SJCRH30 (cell line): ENCODE data around the gene ADRA2B. TPM values are rescaled to one million over a fixed set of nuclear protein-coding genes. Genes with fewer than 3 reads are reported as not detected.

Experiments used
- DNase-seq, 2 experiments: peaks; one replicate each; pipeline ENCODE4 v3.0.0-alpha.2; 2015 to 2020
- H3K27ac ChIP-seq: fragments of 250-450 bp; sonication (Bioruptor Pico); 2 replicates; pipeline ENCODE4 v1.5.1; 2020; ENCODE audit warnings: mild to moderate bottlenecking, moderate library complexity
- H3K27me3 ChIP-seq: fragments of 250-450 bp; sonication (Bioruptor Pico); 2 replicates; pipeline ENCODE4 v1.5.1; 2020; ENCODE audit warnings: mild to moderate bottlenecking, moderate library complexity
- H3K36me3 ChIP-seq: fragments of 250-450 bp; sonication (Bioruptor Pico); 2 replicates; pipeline ENCODE4 v1.5.1; 2020; ENCODE audit warnings: mild to moderate bottlenecking, moderate library complexity
- H3K4me1 ChIP-seq: fragments of 250-450 bp; sonication (Bioruptor Pico); 2 replicates; pipeline ENCODE4 v1.5.1; 2020; ENCODE audit warnings: mild to moderate bottlenecking, moderate library complexity
- H3K4me3 ChIP-seq: fragments of 250-450 bp; sonication (Bioruptor Pico); 2 replicates; pipeline ENCODE4 v1.5.1; 2020; ENCODE audit warnings: mild to moderate bottlenecking, moderate library complexity
- H3K9me3 ChIP-seq: fragments of 250-450 bp; sonication (Bioruptor Pico); replicated peaks from 2 replicates; pipeline ENCODE4 v1.5.1; 2020; ENCODE audit warnings: mild to moderate bottlenecking, moderate library complexity
- total RNA-seq: library from RNA; depleted of rRNA; stranded (reverse); fragments of >200 nt; shearing (Covaris generic); gene quantifications from 2 replicates; pipeline ENCODE4 v1.2.3, GENCODE V29; 2014

The ADRA2B gene
- total RNA-seq, 1 experiment from 2014 or later = not detected

DNA sequence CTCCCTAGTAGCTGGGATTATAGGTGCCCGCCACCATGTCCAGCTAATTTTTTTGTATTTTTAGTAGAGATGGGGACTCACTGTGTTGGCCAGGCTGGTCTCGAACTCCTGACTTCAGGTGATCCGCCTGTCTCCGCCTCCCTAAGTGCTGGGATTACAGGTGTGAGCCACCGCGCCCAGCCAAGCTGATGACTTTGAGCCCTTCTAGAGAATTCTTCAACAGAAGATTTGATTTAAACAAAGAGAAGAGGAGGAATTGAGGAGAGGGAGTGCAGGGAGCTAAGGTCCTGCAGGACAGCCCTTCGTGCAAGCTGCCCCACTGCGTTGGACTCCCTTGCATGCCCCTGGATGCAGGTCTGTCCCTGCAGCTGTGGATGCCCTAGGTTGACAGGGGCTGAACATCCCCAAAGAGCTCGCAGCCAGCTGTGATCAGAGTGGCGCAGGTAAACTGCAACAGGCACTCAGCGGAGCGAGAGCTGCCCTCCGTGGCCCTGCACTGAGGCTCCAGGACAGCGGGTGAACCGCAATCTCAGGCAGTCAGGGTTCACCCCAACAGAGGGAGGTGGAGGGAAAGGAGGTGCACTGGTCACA is 13.7 kb downstream of the ADRA2B start:
- H3K27me3 ChIP-seq = no peaks in the 10 kb centered on the region
- no peak overlapping the region for H3K4me3 ChIP-seq
- H3K36me3 ChIP-seq = no peaks in the 10 kb centered on the region
- no peak for DNase-seq
- H3K27ac ChIP-seq = no peak overlapping the region
- H3K9me3 ChIP-seq = no peaks in the 10 kb centered on the region
- peaks cover 6% of the 10 kb centered on the region for H3K4me1 ChIP-seq

DNA sequence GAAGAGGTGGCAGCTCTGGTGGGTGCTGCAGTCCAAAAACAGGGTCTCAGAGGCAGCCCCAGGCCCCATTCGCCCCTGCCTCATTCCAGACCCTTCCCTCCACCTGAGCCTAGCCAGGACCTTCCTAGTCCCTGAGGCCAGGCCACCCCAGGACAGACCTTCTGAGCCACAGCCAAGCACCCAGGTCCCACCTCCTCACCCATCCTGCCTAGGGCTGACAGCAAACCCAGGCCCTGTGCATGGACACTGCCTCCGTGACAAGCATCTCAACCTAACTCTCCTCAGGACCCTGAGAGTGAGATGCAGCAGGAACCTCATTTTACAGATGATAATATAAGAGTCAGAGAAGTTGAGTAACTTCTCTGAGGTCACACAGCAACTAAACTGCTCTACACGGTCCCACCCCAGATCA is 15.5 kb downstream of the ADRA2B start:
- Histone ChIP-seq H3K4me3 (no peak overlapping the region), H3K4me1 (peaks cover 5% of the 10 kb centered on the region; the same call in 1 of the 2 replicates), H3K27me3 (no peaks in the 10 kb centered on the region), H3K27ac (no peak overlapping the region), H3K9me3 (no peaks in the 10 kb centered on the region), H3K36me3 (no peaks in the 10 kb centered on the region)
- no peak for DNase-seq

DNA sequence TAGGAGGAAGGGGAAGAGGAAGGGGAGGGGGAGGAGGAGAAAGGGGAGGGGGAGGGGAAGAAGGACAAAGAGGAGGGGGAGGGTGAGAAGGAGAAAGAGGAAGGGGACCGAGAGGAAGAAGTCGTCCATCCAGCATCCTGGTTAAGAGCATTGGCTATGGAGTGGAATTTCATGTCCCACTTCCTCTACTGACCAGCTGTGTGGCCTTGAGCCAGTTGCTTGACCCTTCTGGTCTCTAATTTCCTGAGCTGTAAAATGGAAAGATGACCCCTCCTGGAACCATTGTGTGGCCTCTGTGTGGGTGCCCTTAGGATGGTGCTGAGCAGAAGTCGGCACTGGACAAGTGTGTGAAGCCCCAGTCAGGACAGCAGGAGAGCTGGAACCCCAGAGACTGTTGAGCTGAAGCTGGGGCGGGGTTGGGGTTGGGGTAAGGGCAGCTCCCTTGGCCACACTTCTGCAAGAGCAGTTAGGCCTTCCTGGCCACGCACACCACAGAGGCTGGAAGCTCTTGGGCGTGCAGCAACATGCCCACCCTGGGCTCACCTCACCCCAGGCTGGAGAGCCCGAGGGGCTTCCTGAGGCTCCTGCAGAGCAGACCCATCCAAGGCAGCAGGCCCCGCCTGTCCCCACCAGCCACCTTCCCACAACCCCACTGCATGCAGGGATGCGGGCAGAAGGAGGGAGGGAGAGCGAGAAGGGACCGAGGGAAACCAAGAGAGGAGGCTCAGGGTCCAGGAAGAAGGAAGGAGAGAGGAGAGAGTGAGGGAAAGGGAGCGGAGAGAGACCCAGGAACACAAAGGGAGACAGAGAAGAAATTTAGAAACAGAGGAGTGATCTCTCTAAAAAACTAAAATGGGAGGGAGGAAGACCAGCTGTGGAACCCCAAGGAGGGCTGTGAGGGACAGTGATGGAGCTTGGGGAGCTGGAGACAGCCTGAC is 16.2 kb downstream of the ADRA2B start:
- peak; percentile 64 to 65 for DNase-seq
- H3K4me3 ChIP-seq = no peak overlapping the region
- H3K27ac ChIP-seq = no peak overlapping the region
- peaks cover 5% of the 10 kb centered on the region; the same call in 1 of the 2 replicates for H3K4me1 ChIP-seq
- H3K36me3 ChIP-seq = no peaks in the 10 kb centered on the region
- no peaks in the 10 kb centered on the region for H3K27me3 ChIP-seq
- no peaks in the 10 kb centered on the region for H3K9me3 ChIP-seq

DNA sequence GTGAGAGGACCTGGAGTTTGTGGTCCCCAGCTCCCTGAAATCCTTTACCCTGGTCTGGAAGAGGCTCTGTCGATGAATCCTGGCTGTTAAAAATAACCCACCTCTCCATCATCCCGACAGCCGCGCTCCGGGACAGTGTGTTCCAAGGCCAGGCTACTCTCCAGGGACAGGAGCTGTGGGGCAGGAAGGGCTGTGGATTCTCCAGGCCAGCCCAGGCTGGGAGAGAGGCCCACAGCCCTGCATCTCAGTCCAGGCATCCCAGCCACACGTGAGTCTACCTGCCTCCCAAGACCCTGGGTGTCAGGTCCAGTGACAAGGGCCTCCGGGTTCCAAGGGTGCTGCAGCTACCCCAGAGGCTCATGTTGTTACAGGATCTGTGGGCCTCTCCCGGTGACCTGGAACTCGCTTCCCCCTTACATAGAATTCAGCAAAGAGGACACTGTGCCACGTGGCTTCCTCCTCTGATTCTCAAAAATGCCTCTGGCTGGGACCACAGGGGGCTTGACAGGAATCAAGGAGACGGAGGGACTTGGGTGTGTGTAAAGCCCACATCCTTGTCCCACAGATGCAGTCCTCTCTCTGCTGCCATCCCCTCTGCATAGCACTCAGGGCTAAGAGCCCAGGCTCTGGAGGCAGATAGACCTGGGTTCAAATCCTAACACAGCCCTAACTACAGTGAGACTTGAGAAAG is 17.3 kb downstream of the ADRA2B start:
- peaks cover 5% of the 10 kb centered on the region; the same call in 1 of the 2 replicates for H3K4me1 ChIP-seq
- H3K4me3 ChIP-seq = no peak overlapping the region
- H3K27ac ChIP-seq = no peak overlapping the region
- H3K9me3 ChIP-seq = no peaks in the 10 kb centered on the region
- H3K36me3 ChIP-seq = no peaks in the 10 kb centered on the region
- peak in 1 of 2 experiments; percentile 2 for DNase-seq
- no peaks in the 10 kb centered on the region for H3K27me3 ChIP-seq

DNA sequence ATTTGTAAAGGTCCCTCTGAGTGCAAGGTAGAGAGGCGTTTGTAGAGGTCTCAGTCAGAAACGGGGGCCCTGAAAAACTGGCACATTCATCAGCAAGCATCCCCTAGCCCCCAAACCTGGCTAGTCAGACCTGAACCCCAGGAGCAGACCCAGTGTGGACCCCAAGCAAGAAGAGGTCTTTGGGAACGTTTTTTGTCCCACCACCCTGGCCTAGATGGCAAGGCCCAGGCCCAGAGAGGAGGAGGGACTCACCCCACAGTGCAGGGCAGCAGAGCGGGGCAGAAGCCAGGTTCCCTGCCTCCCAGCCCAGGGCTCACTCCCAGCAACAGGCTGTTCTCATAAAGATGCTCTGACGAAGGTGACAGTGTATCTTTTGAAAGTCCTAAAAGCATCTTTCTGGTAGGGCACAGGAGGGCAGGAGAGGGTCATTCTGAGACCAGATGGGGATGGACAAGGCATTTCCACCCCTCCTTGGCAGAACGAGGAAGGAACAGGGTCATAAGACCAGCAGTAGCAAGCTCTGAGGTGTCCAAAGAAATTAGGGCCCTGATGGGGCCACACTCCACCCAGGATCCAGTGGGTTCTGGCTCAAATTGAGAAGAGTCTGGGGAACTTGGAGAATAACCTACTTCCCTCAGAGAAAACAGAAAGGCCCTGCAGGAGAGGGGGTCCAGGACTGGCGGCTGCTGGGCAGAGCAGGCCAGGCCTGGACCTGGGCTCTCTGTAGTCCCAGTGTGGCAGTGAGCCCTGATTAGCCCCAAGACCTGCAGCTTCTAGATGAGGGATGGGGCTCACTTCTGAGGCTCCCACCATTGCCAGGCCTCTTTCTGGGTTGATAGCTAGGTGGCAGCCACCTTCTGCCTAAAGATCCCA is 18.2 kb downstream of the ADRA2B start:
- Histone ChIP-seq H3K27ac (no peak overlapping the region), H3K4me1 (peaks cover 5% of the 10 kb centered on the region; the same call in 1 of the 2 replicates), H3K9me3 (no peaks in the 10 kb centered on the region), H3K27me3 (no peaks in the 10 kb centered on the region), H3K4me3 (no peak overlapping the region), H3K36me3 (no peaks in the 10 kb centered on the region)
- peak in 1 of 2 experiments; percentile 1 for DNase-seq

DNA sequence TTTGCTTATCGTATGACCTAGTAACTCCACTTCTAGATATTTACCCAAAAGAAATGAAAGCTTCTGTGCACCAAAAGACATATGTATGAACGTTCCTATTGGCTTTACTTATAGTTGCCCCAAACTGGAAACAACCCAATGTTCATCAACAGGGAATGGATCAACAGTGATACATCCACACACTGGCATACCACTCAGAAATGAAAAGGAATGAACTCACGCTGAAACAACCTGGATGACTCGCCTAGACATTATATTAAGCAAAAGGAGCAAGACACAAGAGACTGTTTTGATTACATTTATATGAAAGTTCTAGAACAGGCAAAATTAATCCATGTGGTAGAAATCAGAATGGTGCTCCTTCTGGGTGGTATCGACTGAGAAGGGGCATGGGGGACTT is 18.9 kb downstream of the ADRA2B start:
- DNase-seq = no peak
- no peaks in the 10 kb centered on the region for H3K27me3 ChIP-seq
- no peaks in the 10 kb centered on the region for H3K36me3 ChIP-seq
- no peak overlapping the region for H3K4me3 ChIP-seq
- H3K9me3 ChIP-seq = no peaks in the 10 kb centered on the region
- no peak overlapping the region for H3K27ac ChIP-seq
- peaks cover 5% of the 10 kb centered on the region; the same call in 1 of the 2 replicates for H3K4me1 ChIP-seq

DNA sequence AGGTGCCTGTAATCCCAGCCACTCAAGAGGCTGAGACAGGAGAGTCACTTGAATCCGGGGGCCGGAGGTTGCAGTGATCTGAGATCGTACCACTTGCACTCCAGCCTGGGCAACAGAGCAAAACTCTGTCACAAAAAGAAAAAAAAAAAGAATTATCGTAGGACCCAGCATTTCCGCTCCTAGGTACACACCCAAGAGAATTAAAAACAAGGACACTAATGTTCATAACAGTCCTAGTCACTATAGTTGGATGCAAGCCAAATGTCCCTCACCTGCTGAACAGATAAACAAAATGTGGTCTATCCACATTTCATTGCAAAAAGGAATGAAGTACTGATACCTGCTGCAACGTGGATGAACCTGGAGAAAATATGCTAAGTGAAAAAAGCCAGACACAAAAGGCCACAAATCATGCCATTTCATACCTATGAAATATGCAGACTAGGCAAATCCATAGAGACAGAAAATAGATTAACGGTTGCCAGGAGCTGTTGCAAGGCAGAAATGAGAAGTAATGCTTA is 21.2 kb downstream of the ADRA2B start:
- no peak for DNase-seq
- H3K36me3 ChIP-seq = no peaks in the 10 kb centered on the region
- H3K27me3 ChIP-seq = no peaks in the 10 kb centered on the region
- no peak overlapping the region for H3K27ac ChIP-seq
- H3K4me1 ChIP-seq = no peaks in the 10 kb centered on the region
- H3K9me3 ChIP-seq = no peaks in the 10 kb centered on the region
- H3K4me3 ChIP-seq = no peak overlapping the region

DNA sequence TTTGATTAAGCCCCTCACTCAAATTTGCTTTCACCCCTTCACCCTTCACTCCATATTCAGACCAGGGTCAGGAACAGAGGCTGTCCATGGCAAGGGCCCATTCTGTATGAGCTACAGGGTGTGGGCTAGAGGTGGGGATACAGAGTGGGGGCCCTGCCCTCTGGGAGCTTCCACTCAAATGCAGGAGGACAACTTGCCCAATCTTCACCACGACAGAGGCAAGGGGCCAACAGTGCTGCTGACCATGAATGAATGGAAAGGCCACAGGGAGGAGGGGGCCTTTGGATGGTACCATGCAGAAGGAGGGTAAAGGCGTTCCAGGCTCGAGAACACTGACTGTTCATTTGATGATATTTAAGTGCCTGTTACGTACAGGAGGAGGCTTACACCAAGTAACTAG is 22.8 kb downstream of the ADRA2B start:
- no peak overlapping the region for H3K27ac ChIP-seq
- DNase-seq = no peak
- no peaks in the 10 kb centered on the region for H3K9me3 ChIP-seq
- no peaks in the 10 kb centered on the region for H3K36me3 ChIP-seq
- no peaks in the 10 kb centered on the region for H3K27me3 ChIP-seq
- no peaks in the 10 kb centered on the region for H3K4me1 ChIP-seq
- no peak overlapping the region for H3K4me3 ChIP-seq

DNA sequence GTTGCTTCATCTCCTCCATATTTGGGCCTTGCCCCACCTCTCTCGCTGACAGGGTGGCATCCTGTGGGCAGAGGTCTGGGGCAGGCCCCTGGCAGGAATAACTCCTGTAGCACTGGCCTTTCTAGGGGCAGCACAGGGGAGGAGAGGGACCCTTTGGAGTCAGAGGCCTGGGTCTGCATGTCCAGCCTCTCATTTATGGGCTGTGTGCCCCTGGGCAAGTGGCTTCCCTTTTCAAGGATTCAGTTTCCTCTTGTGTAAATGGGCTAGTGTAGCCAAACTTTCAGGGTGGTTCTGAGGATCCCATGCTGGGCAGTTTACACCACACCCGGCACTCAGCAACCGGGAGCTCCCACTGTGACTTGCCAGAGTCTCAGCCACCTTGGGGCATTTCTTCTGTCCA is 23.4 kb downstream of the ADRA2B start:
- no peaks in the 10 kb centered on the region for H3K4me1 ChIP-seq
- H3K27me3 ChIP-seq = no peaks in the 10 kb centered on the region
- peak in 1 of 2 experiments; percentile 1 for DNase-seq
- H3K4me3 ChIP-seq = no peak overlapping the region
- no peak overlapping the region for H3K27ac ChIP-seq
- H3K9me3 ChIP-seq = no peaks in the 10 kb centered on the region
- no peaks in the 10 kb centered on the region for H3K36me3 ChIP-seq

DNA sequence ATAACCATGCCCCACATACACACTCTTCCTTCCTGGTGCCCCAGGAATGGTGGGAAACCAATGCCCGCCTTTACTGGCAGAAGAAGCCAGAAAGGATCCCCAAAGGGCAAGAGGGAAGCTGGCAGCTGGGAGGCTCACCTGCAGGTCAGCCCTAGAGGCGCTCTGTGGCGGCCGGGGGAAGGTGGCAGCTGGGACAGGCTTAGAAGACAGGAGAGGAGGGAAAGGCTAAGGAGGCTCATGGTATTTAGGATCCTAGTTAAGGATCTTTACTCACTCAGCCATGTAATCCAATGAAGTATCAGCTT is 23.8 kb downstream of the ADRA2B start:
- Histone ChIP-seq H3K27ac (no peak overlapping the region), H3K27me3 (no peaks in the 10 kb centered on the region), H3K4me1 (no peaks in the 10 kb centered on the region), H3K9me3 (no peaks in the 10 kb centered on the region), H3K36me3 (no peaks in the 10 kb centered on the region), H3K4me3 (no peak overlapping the region)
- peak in 1 of 2 experiments; percentile 5 for DNase-seq

DNA sequence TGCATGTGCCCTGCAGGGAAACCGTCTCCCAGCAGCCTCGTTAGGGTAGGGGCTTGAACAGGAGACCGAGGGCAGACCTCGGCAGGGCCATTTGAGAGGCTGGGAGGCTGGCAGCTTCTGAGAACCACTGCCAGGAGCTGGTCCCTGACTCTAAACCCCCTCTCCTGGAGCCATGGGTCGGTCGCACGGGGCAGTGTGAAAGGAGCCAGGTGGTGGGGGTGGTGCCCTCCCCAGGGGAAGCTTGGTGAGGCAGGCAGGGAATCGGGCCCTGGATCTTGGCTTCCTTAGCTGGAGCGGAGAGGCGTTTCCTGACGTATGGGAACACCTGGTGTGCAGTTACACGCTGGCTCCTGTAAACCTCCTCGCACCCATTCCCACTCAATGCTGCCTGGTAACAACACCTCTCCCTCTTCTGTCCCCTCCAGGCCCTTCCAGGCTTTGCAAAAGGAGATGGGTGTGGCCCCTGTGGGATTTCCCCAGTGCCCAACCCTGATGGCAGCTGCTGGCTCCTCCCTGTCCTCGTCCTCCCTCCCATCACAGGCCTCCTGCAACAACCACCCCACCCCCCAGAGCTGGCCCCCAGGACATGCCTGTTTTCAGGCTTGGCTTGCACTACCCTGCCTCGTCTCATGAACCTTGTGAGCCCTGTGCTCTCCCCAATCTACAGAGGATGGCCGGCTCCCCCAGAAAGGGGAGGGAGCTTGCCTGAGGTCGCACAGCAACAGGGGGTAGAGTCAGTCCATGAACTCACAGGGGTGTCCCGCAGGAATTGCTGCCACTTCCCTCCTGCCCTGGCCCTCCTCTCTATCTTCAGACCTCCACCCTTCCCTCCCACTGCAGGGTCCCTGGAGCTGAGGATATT is 24.4 kb downstream of the ADRA2B start:
- peak; percentile 24 to 37 for DNase-seq
- Histone ChIP-seq H3K4me1 (no peaks in the 10 kb centered on the region), H3K27me3 (no peaks in the 10 kb centered on the region), H3K9me3 (no peaks in the 10 kb centered on the region; the same call in 1 of the 2 replicates), H3K4me3 (no peak overlapping the region), H3K36me3 (no peaks in the 10 kb centered on the region), H3K27ac (no peak overlapping the region)

DNA sequence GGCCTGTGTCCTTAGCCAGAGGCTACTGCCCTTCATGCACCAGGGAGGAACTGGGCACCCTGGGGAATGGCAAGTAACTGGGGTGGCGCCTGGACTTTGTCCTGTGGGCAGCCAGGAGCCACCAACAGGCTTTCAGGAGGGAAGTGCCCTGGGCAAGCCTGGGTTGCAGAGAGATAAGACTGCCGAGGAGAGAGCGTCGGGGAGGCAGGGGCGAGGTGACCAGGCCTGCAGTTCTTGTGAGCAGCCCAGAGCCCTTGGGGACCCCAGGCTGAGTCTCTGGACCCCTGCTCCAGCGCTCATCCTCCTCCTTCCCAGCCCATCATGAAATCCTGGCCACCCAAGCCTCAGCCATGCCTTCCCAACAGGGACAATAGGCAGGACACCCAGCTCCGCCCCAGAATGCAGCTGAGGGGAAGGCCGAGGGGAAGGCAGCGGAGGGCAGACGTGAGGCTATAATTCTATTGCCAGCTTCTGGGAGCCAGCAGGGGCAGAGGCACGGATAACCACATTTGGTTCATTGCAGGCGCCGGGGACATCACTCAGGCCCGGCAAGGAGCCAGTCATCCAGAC is 25.1 kb downstream of the ADRA2B start:
- Histone ChIP-seq H3K4me1 (no peaks in the 10 kb centered on the region), H3K9me3 (no peaks in the 10 kb centered on the region; the same call in 1 of the 2 replicates), H3K4me3 (no peak overlapping the region), H3K27ac (no peak overlapping the region), H3K27me3 (no peaks in the 10 kb centered on the region), H3K36me3 (no peaks in the 10 kb centered on the region)
- DNase-seq = peak in 1 of 2 experiments; percentile 1
